ENCODE results near the gene HERPUD1. TPM values are rescaled to one million over a fixed set of nuclear protein-coding genes. Genes with fewer than 3 reads are reported as not detected.

The HERPUD1 gene
- total and polyA plus RNA-seq, 2 of the 8 experiments (the other 6 are each of a cell fraction or from before 2014, with no cell fraction given), result 23.3 to 34.7 TPM

DNA sequence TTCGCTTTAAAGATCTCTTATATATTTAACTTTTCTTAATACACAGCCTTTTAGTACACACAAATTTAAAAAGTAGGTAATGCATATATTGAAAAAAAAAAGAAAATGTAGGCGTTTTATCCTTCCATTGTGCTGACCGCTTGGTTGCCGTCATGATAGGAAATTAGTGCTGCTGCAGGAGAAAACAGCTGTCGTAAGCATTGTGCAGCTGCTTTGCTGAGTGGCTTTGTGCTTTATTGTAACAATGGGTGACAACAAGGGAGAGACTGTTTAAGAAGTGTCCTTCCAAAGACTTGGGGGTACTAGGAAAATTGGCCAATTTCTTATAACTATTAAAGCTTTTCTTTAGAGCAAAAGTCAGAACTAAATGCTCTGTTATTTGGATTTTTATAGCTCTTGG, 5.0 kb downstream of the HERPUD1 start:
- Histone ChIP-seq H3K4me1 (replicated peaks in 1 of 4; ENCODE audit: control insufficient read depth in 3 of 4, insufficient read depth in 4 of 4, low read length in 3 of 4) (peaks cover 0 to 5% (median 3%) of the 10 kb centered on the region in 4 experiments; a peak in 2 of 7 replicates), H3K4me2 (ENCODE audit: insufficient read depth in 1 of 2, low read depth in 2 of 2, low read length in 2 of 2) (no peak overlapping the region), H3K18ac (ENCODE audit: extremely low read depth, low read length) (no peak overlapping the region), H3K79me2 (ENCODE audit: control insufficient read depth in 1 of 2, insufficient read depth in 2 of 2, low read length in 2 of 2) (peaks cover 0 to 32% of the 10 kb centered on the region in 2 experiments; a peak in 2 of 4 replicates), H2BK20ac (ENCODE audit: low read length) (no peak overlapping the region), H2BK5ac (ENCODE audit: low read depth, low read length) (no peak overlapping the region), H3K14ac (ENCODE audit: insufficient read length) (no peak overlapping the region), H4K5ac (ENCODE audit: insufficient read length, low read depth, low read length) (no peak overlapping the region), H2AFZ (ENCODE audit: low read length) (no peak overlapping the region), H4K91ac (replicated peaks; ENCODE audit: insufficient read length, low read length) (no peak overlapping the region), H3K4me3 (ENCODE audit: extremely low read depth in 1 of 4, insufficient read depth in 2 of 4, low read depth in 3 of 4, low read length in 4 of 4) (no peak overlapping the region), H3K9ac (replicated peaks in 1 of 4; ENCODE audit: extremely low read depth in 1 of 4, low read depth in 3 of 4, low read length in 3 of 4) (no peak overlapping the region), H2BK12ac (ENCODE audit: low read depth, low read length) (no peak overlapping the region), H2BK120ac (replicated peaks; ENCODE audit: low read depth, low read length) (no peak overlapping the region), H3K56ac (replicated peaks; ENCODE audit: insufficient read length, low read depth, low read length) (no peak overlapping the region), H4K8ac (ENCODE audit: extremely low read depth, insufficient read depth, low read length) (no peak overlapping the region), H3K79me1 (ENCODE audit: low read depth, low read length) (no peaks in the 10 kb centered on the region), H3K27me3 (replicated peaks in 1 of 4; ENCODE audit: control insufficient read depth in 3 of 4, extremely low read depth in 1 of 4, insufficient read depth in 3 of 4, low read length in 3 of 4) (no peaks in the 10 kb centered on the region), H3K36me3 (ENCODE audit: control insufficient read depth in 2 of 4, insufficient read depth in 4 of 4, low read length in 3 of 4) (peaks cover 15 to 68% (median 51%) of the 10 kb centered on the region in 4 experiments), H3K23ac (ENCODE audit: insufficient read length) (no peak overlapping the region), H4K20me1 (replicated peaks in 1 of 2; ENCODE audit: control insufficient read depth in 1 of 2, insufficient read depth in 2 of 2, low read length in 2 of 2) (peaks cover 4 to 10% of the 10 kb centered on the region in 2 experiments), H2AK5ac (ENCODE audit: low read depth, low read length) (no peak overlapping the region), H3K23me2 (ENCODE audit: low read depth, low read length) (peaks cover 5% of the 10 kb centered on the region; the same call in 1 of the 2 replicates), H3K4ac (replicated peaks; ENCODE audit: insufficient read length, low read depth, low read length) (no peak overlapping the region), H3K9me3 (ENCODE audit: insufficient read depth in 2 of 2, low read depth in 1 of 2, low read length in 1 of 2) (no peaks in the 10 kb centered on the region), H3K27ac (ENCODE audit: low read depth, low read length) (no peak overlapping the region), H2BK15ac (ENCODE audit: low read length) (no peak overlapping the region)
- TF ChIP-seq TAF1 (IDR thresholded peaks at IDR 0.05; ENCODE audit: low read depth, low read length), result no peak
- TF ChIP-seq CHD1 (IDR thresholded peaks at IDR 0.05; ENCODE audit: low read depth, low read length), result no peak
- TF ChIP-seq, protein P1, sequence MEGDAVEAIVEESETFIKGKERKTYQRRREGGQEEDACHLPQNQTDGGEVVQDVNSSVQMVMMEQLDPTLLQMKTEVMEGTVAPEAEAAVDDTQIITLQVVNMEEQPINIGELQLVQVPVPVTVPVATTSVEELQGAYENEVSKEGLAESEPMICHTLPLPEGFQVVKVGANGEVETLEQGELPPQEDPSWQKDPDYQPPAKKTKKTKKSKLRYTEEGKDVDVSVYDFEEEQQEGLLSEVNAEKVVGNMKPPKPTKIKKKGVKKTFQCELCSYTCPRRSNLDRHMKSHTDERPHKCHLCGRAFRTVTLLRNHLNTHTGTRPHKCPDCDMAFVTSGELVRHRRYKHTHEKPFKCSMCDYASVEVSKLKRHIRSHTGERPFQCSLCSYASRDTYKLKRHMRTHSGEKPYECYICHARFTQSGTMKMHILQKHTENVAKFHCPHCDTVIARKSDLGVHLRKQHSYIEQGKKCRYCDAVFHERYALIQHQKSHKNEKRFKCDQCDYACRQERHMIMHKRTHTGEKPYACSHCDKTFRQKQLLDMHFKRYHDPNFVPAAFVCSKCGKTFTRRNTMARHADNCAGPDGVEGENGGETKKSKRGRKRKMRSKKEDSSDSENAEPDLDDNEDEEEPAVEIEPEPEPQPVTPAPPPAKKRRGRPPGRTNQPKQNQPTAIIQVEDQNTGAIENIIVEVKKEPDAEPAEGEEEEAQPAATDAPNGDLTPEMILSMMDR (IDR thresholded peaks at IDR 0.05; ENCODE audit: control extremely low read depth in 1 of 3, insufficient read depth in 1 of 3, low read depth in 1 of 3, low read length in 3 of 3), result no peak
- 90% methylated on average over 5 of the region's 5 CpGs; no CpG with 5 or more reads in 1 of the 2 experiments for WGBS, 2 experiments (ENCODE audit: extremely low coverage in 1 of 2, insufficient coverage in 1 of 2, insufficient read length in 1 of 2, insufficient replicate concordance in 2 of 2, low coverage in 1 of 2, low lambda C conversion rate in 2 of 2, missing lambda C conversion rate in 1 of 2)
- ChIA-PET POLR2A (ENCODE audit: partially characterized antibody) (interaction anchor here (0.7 to 11.4 kb wide), 5 partner anchors 8 to 799 kb away, joined by 3 to 125 read pairs (median 6); partner anchors contain the start of gene KATNB1), CTCF (ENCODE audit: partially characterized antibody) (interaction anchor here (0.6 to 1.9 kb wide), 4 partner anchors 27 to 124 kb away, joined by 3 to 5 read pairs (median 3); no protein-coding TSS in a partner anchor)
- FAIRE-seq, result no peak
- DNase-seq (ENCODE audit: low read depth in 1 of 2, low spot score in 2 of 2), result no peak
